ENCODE measurements around the gene DNAH11.

DNA sequence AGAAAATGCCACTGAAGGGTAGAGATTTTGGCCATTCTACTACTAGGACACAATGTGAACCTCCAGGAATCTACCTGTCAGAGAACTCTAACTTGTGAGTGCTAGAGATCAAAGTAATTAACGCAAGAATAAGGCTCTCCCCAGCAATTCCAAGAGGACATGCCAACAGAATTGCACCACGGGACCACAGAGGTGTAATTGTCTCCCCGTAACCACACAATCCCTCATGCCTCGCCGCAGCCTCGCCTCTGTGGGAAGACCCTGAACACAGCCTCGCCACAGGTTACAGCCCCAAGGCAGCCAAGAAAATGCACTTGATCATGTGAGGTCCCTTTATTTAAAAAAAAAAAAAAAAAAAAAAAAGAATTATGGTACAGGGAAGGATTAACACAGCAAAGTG lies 373.3 kb downstream of the DNAH11 start:
- TF ChIP-seq, protein P1, sequence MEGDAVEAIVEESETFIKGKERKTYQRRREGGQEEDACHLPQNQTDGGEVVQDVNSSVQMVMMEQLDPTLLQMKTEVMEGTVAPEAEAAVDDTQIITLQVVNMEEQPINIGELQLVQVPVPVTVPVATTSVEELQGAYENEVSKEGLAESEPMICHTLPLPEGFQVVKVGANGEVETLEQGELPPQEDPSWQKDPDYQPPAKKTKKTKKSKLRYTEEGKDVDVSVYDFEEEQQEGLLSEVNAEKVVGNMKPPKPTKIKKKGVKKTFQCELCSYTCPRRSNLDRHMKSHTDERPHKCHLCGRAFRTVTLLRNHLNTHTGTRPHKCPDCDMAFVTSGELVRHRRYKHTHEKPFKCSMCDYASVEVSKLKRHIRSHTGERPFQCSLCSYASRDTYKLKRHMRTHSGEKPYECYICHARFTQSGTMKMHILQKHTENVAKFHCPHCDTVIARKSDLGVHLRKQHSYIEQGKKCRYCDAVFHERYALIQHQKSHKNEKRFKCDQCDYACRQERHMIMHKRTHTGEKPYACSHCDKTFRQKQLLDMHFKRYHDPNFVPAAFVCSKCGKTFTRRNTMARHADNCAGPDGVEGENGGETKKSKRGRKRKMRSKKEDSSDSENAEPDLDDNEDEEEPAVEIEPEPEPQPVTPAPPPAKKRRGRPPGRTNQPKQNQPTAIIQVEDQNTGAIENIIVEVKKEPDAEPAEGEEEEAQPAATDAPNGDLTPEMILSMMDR (IDR thresholded peaks at IDR 0.05; ENCODE audit: insufficient read depth, low read length) = no peak
- TF ChIP-seq, protein P2, sequence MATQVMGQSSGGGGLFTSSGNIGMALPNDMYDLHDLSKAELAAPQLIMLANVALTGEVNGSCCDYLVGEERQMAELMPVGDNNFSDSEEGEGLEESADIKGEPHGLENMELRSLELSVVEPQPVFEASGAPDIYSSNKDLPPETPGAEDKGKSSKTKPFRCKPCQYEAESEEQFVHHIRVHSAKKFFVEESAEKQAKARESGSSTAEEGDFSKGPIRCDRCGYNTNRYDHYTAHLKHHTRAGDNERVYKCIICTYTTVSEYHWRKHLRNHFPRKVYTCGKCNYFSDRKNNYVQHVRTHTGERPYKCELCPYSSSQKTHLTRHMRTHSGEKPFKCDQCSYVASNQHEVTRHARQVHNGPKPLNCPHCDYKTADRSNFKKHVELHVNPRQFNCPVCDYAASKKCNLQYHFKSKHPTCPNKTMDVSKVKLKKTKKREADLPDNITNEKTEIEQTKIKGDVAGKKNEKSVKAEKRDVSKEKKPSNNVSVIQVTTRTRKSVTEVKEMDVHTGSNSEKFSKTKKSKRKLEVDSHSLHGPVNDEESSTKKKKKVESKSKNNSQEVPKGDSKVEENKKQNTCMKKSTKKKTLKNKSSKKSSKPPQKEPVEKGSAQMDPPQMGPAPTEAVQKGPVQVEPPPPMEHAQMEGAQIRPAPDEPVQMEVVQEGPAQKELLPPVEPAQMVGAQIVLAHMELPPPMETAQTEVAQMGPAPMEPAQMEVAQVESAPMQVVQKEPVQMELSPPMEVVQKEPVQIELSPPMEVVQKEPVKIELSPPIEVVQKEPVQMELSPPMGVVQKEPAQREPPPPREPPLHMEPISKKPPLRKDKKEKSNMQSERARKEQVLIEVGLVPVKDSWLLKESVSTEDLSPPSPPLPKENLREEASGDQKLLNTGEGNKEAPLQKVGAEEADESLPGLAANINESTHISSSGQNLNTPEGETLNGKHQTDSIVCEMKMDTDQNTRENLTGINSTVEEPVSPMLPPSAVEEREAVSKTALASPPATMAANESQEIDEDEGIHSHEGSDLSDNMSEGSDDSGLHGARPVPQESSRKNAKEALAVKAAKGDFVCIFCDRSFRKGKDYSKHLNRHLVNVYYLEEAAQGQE (IDR thresholded peaks at IDR 0.05; ENCODE audit: insufficient replicate concordance, low read depth) = no peak
- no peak for TF ChIP-seq POLR2AphosphoS5 (IDR thresholded peaks at IDR 0.05; ENCODE audit: low read depth)
